ENCODE data around the gene HSPBP1. TPM values are rescaled to one million over a fixed set of nuclear protein-coding genes. Genes with fewer than 3 reads are reported as not detected.

HSPBP1 gene
- total and polyA plus RNA-seq, 2 of the 13 experiments (the other 11 are each of a cell fraction or from before 2014, with no cell fraction given): 22.3 to 33.7 TPM

GRCh38 chr19:55304279-55304978, 24.5 kb upstream of the HSPBP1 start (continued):
- TF ChIP-seq ZNF280D (CRISPR knock-in tag; IDR thresholded peaks at IDR 0.05) (no peak), TFAP4 (IDR thresholded peaks at IDR 0.05; ENCODE audit: borderline replicate concordance, low read depth) (no peak), MTF1 (CRISPR knock-in tag; IDR thresholded peaks at IDR 0.05) (no peak), ZBTB33 (CRISPR knock-in tag; IDR thresholded peaks at IDR 0.05) (peak; percentile 43; the same call in 1 of the 2 replicates), GABPB1 (CRISPR knock-in tag; IDR thresholded peaks at IDR 0.05) (peak; percentile 67; the same call in 1 of the 2 replicates), ZNF724P (CRISPR knock-in tag; IDR thresholded peaks at IDR 0.05; ENCODE audit: borderline replicate concordance) (no peak), MED1 (CRISPR knock-in tag; IDR thresholded peaks at IDR 0.05) (no peak), ZNF17 (CRISPR knock-in tag; IDR thresholded peaks at IDR 0.05) (no peak), RNF2 (conservative IDR thresholded peaks at IDR 0.05; ENCODE audit: low read depth) (no peak), POLR2AphosphoS5 (IDR thresholded peaks at IDR 0.05; ENCODE audit: low read depth, low read length) (no peak), ZNF143 (CRISPR knock-in tag; IDR thresholded peaks at IDR 0.05) (peak; percentile 93), ZFP90 (CRISPR knock-in tag; IDR thresholded peaks at IDR 0.05; ENCODE audit: borderline replicate concordance) (no peak), MTERF4 (CRISPR knock-in tag; IDR thresholded peaks at IDR 0.05) (no peak), SAFB2 (CRISPR knock-in tag; IDR thresholded peaks at IDR 0.05; ENCODE audit: borderline replicate concordance, low read depth) (no peak), DRAP1 (CRISPR knock-in tag; IDR thresholded peaks at IDR 0.05) (no peak), ZFP91 (CRISPR knock-in tag; IDR thresholded peaks at IDR 0.05; ENCODE audit: borderline replicate concordance) (peak; percentile 5; the same call in 1 of the 2 replicates), MAFF (IDR thresholded peaks at IDR 0.05; ENCODE audit: low read depth, low read length) (no peak), ZNF720 (CRISPR knock-in tag; IDR thresholded peaks at IDR 0.05) (no peak), ZFP62 (CRISPR knock-in tag; IDR thresholded peaks at IDR 0.05) (no peak), RAD21 (CRISPR knock-in tag; IDR thresholded peaks at IDR 0.05) (no peak), RFXAP (CRISPR knock-in tag; IDR thresholded peaks at IDR 0.05; ENCODE audit: borderline replicate concordance) (no peak), RFX1 (IDR thresholded peaks at IDR 0.05) (no peak)

All from HepG2 (cell line).